A549 (cell line): ENCODE measurements around the gene UBE2U. TPM values are rescaled to one million over a fixed set of nuclear protein-coding genes. Genes with fewer than 3 reads are reported as not detected.

ENCODE experiments used
- ATAC-seq, 2 experiments: fragments of 200-7000 bp in 1 of 2; fragments of >200 bp in 1 of 2; cut with Nextera tagmentation in 1 of 2; cut with Tn5 transposase in 1 of 2; 3 replicates each; pipeline versions ENCODE4 v1.8.0 to v1.9.1; 2018 to 2020; ENCODE audit warnings: mild to moderate bottlenecking in 1 of 2, moderate library complexity in 1 of 2
- CTCF ChIA-PET: fragments of 300-600 bp; sonication (Branson Sonifier 250); formaldehyde crosslinking; extraction: SDS; loops from one replicate; lab custom pipeline; 2021; ENCODE audit warnings: antibody characterized with exemption, inconsistent platforms; lab: Yijun Ruan, JAX
- POLR2A ChIA-PET: fragments of 350-600 bp; formaldehyde crosslinking; extraction: SDS; loops from one replicate; lab custom pipeline; 2021; ENCODE audit warnings: antibody characterized with exemption, inconsistent platforms; lab: Yijun Ruan, JAX
- DNase-seq, 2 experiments: peaks; one replicate each; pipeline versions ENCODE4 v3.0.0 to v3.0.0-alpha.2; 2011 to 2016; ENCODE audit warnings: low read depth in 1 of 2, low spot score in 1 of 2
- FAIRE-seq: peaks from 2 replicates; lab custom pipeline; 2011; peaks lifted over from hg19 to GRCh38; lab: Jason Lieb, UNC
- H3K27ac ChIP-seq, 2 experiments: fragments of >200 bp; sonication (Bioruptor Twin); formaldehyde crosslinking; 3 replicates each; pipeline ENCODE4 v1.5.1; 2016 to 2017
- H3K4me1 ChIP-seq: fragments of >200 bp; sonication (Bioruptor Twin); formaldehyde crosslinking; 3 replicates; pipeline ENCODE4 v1.6.1; 2016
- H3K4me2 ChIP-seq: fragments of >200 bp; sonication (Bioruptor Twin); formaldehyde crosslinking; 3 replicates; pipeline ENCODE4 v1.6.1; 2016
- H3K4me3 ChIP-seq: fragments of >200 bp; sonication (Bioruptor Twin); formaldehyde crosslinking; 3 replicates; pipeline ENCODE4 v1.5.1; 2016
- H3K9me3 ChIP-seq: fragments of >200 bp; sonication (Bioruptor Twin); formaldehyde crosslinking; 3 replicates; pipeline ENCODE4 v1.6.1; 2016
- BHLHE40 ChIP-seq: IDR thresholded peaks from 2 replicates; pipeline ENCODE4 v1.6.1; 2012; ENCODE audit warnings: low read depth, low read length, inconsistent platforms
- CBX8 ChIP-seq: fragments of 200-600 bp; sonication (generic); IDR thresholded peaks from 2 replicates; pipeline ENCODE4 v1.6.1; 2016
- FOSL2 ChIP-seq, 2 experiments: fragments of 450-650 bp in 1 of 2; fragments of >200 bp in 1 of 2; sonication (Bioruptor Twin) in 1 of 2; formaldehyde crosslinking; IDR thresholded peaks; 2 replicates each; pipeline versions ENCODE4 v1.5.0 to v1.6.1; 2016 to 2020; ENCODE audit warnings: mild to moderate bottlenecking in 1 of 2, moderate library complexity in 1 of 2
- HOXA7 ChIP-seq: fragments of 250-450 bp; sonication (Bioruptor Pico); IDR thresholded peaks from 2 replicates; pipeline ENCODE4 v1.5.0; 2020; ENCODE audit warnings: mild to moderate bottlenecking, moderate library complexity
- KDM1A ChIP-seq: fragments of 200-600 bp; sonication (generic); IDR thresholded peaks from 2 replicates; pipeline ENCODE4 v1.6.1; 2016; ENCODE audit warnings: low read depth, mild to moderate bottlenecking
- KDM5A ChIP-seq: fragments of 200-600 bp; sonication (generic); IDR thresholded peaks from 2 replicates; pipeline ENCODE4 v1.6.1; 2016; ENCODE audit warnings: antibody characterized with exemption, mild to moderate bottlenecking
- MAFK ChIP-seq: fragments of 450-650 bp; IDR thresholded peaks from 2 replicates; pipeline ENCODE4 v1.6.1; 2014; ENCODE audit not compliant: partially characterized antibody
- NFE2L2 ChIP-seq: fragments of 150-350 bp; conservative IDR thresholded peaks from 2 replicates; pipeline ENCODE4 v1.6.1; 2014; ENCODE audit warnings: low read length
- NPAS2 ChIP-seq: fragments of 250-450 bp; sonication (Bioruptor Pico); IDR thresholded peaks from 2 replicates; pipeline ENCODE4 v1.8.0; 2022; ENCODE audit warnings: mild to moderate bottlenecking, moderate library complexity, borderline replicate concordance
- NR3C1 ChIP-seq: fragments of >200 bp; sonication (Bioruptor Twin); formaldehyde crosslinking; IDR thresholded peaks from 3 replicates; pipeline ENCODE4 v1.6.1; 2017
- RAD21 ChIP-seq, 2 experiments: fragments of >200 bp in 1 of 2; sonication (Bioruptor Twin) in 1 of 2; formaldehyde crosslinking in 1 of 2; IDR thresholded peaks in 1 of 2; conservative IDR thresholded peaks in 1 of 2; 2 replicates in 1 of 2; 3 replicates in 1 of 2; pipeline ENCODE4 v1.6.1; 2012 to 2018; ENCODE audit warnings: inconsistent platforms in 1 of 2
- RARB ChIP-seq: fragments of 250-450 bp; sonication (Bioruptor Pico); IDR thresholded peaks from 2 replicates; pipeline ENCODE4 v1.8.0; 2021; ENCODE audit warnings: mild to moderate bottlenecking, moderate library complexity
- RCOR1 ChIP-seq: fragments of 150-350 bp; IDR thresholded peaks from 2 replicates; pipeline ENCODE4 v1.6.1; 2014; ENCODE audit warnings: antibody characterized with exemption, low read length, low read depth
- RFX5 ChIP-seq: fragments of 450-650 bp; IDR thresholded peaks from 2 replicates; pipeline ENCODE4 v1.7.1; 2014; ENCODE audit warnings: antibody characterized with exemption, mild to moderate bottlenecking, moderate library complexity
- TFCP2L1 ChIP-seq: fragments of 250-450 bp; sonication (Bioruptor Pico); IDR thresholded peaks from 2 replicates; pipeline ENCODE4 v1.5.0; 2021; ENCODE audit warnings: mild to moderate bottlenecking
- ZNF302 ChIP-seq: fragments of 250-450 bp; sonication (Bioruptor Pico); IDR thresholded peaks from 2 replicates; pipeline ENCODE4 v1.9.0; 2021; ENCODE audit warnings: inconsistent platforms, mild to moderate bottlenecking, moderate library complexity
- WGBS: methylation state at CpG from one replicate; pipeline ENCODE4 v1.1.6; 2017; ENCODE audit errors: missing lambda C conversion rate; 5-methylcytosine and 5-hydroxymethylcytosine counted together
- polyA minus RNA-seq: library from RNA; depleted of rRNA, polyadenylated mRNA; stranded (reverse); fragments of >200 nt; gene quantifications from 2 replicates; pipeline ENCODE4 v1.2.3, GENCODE V29; 2011; rRNA and poly(A)+ RNA removed
- polyA plus RNA-seq, 4 experiments: library from polyadenylated mRNA; depleted of rRNA in 3 of 4; stranded (reverse); fragments of >200 nt; fragmentation: RNase III in 1 of 4; extraction: RNeasy Plus Mini Kit Qiagen cat#74134 plus additional on column Dnase treatment in 1 of 4; gene quantifications; 2 replicates in 3 of 4; 3 replicates in 1 of 4; pipeline ENCODE4 v1.2.3, GENCODE V29; 2011 to 2017
- TF ChIP-seq, protein P1 (sequence below): fragments of 150-350 bp; IDR thresholded peaks from 2 replicates; pipeline ENCODE4 v1.6.1; 2014; ENCODE audit warnings: low read depth, mild to moderate bottlenecking, low read length
- TF ChIP-seq, protein P2 (sequence below): IDR thresholded peaks from 2 replicates; pipeline ENCODE4 v1.6.1; 2012
- TF ChIP-seq, protein P3 (sequence below): fragments of >200 bp; sonication (Bioruptor Twin); formaldehyde crosslinking; IDR thresholded peaks from 3 replicates; pipeline ENCODE4 v1.5.1; 2016

The UBE2U gene, protein sequence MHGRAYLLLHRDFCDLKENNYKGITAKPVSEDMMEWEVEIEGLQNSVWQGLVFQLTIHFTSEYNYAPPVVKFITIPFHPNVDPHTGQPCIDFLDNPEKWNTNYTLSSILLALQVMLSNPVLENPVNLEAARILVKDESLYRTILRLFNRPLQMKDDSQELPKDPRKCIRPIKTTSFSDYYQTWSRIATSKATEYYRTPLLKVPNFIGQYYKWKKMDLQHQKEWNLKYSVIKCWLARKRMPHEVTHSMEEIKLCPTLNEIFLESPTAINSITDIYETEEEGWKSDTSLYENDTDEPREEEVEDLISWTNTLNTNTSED
- polyA plus RNA-seq (2011; rRNA removed) (not detected in 2 replicates), polyA plus RNA-seq (2017; fragmentation: RNase III; extraction: RNeasy Plus Mini Kit Qiagen cat#74134 plus additional on column Dnase treatment) (not detected in 3 replicates), polyA minus RNA-seq (not detected in 2 replicates)
- polyA plus RNA-seq (2012; cell fraction: cytosol; rRNA removed): not detected in 2 replicates
- not detected in 2 replicates for polyA plus RNA-seq (2012; cell fraction: nucleus; rRNA removed)

DNA sequence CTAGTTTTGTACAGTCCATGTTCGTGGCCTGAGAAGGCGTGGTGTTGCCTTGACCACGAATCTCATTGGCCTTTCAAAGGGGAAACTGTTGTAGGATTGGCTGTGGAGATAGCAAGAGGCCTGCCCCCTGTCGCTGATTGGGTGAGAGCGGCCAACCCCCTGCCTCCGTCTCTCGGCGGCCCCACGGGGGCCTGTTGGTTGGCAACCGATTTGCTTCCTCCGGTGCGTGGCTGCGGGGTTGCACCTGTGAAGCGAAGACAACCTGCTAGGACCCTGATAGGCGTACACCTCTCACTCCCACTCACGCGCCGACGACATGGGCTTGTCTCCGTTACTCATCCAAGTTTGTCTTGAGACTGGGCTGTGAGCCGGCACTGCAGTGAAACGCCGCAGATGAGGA is at the start of gene UBE2U:
TSS of gene UBE2U (plus strand) at position 204 of the 400 bp plus-strand sequence. CDS start 428 bp downstream, outside the sequence.
- Histone ChIP-seq H3K9me3 (no peaks in the 10 kb centered on the region), H3K4me3 (no peak within 1 kb of the TSS), H3K4me1 (no peaks in the 10 kb centered on the region), H3K4me2 (no peak within 1 kb of the TSS), H3K27ac (no peak within 1 kb of the TSS)
- TF ChIP-seq, protein P1, sequence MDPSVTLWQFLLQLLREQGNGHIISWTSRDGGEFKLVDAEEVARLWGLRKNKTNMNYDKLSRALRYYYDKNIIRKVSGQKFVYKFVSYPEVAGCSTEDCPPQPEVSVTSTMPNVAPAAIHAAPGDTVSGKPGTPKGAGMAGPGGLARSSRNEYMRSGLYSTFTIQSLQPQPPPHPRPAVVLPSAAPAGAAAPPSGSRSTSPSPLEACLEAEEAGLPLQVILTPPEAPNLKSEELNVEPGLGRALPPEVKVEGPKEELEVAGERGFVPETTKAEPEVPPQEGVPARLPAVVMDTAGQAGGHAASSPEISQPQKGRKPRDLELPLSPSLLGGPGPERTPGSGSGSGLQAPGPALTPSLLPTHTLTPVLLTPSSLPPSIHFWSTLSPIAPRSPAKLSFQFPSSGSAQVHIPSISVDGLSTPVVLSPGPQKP: no peak
- FAIRE-seq (no peak), DNase-seq (no peak), ATAC-seq (no peak)
- 85% methylated on average over 21 of the region's 23 CpGs for WGBS
- ChIA-PET POLR2A (no interaction called here), CTCF (no interaction called here)

DNA sequence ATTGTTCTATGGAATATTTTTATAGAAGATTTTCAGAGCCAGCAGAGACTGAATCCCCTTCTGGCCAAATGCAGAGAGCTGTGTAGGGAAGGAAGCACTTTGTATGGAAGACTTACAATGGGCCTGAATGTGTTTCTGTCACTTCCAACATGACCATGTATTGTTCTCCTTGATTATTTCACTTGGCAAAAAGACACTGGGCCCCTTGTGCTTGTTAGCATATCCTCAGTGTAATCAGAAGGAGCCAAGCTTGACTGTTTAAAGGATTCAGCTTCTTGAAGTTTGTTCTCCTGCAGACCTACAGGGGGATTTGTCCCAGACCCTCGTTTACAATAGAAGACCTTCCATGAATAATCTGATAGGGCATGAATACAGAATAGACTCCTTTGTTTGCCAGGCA is 48.1 kb upstream of the UBE2U start:
- no peak for DNase-seq
- no peak for TF ChIP-seq KDM1A
- TF ChIP-seq NFE2L2: no peak
- no peak for TF ChIP-seq FOSL2 (IDR thresholded peaks at IDR 0.05)
- no peak for TF ChIP-seq FOSL2 (CRISPR knock-in tag; IDR thresholded peaks at IDR 0.05)
- TF ChIP-seq NPAS2 (CRISPR knock-in tag): no peak
- TF ChIP-seq, all 56 proteins: peak for 0
- Histone ChIP-seq H3K4me2 (no peak overlapping the region), H3K4me1 (no peaks in the 10 kb centered on the region), H3K4me3 (no peak overlapping the region), H3K27ac (no peak overlapping the region), H3K9me3 (no peaks in the 10 kb centered on the region)
- 65% methylated on average over 1 of the region's 1 CpG for WGBS
- no peak for FAIRE-seq
- POLR2A ChIA-PET: no interaction called here
- no peak for ATAC-seq
- CTCF ChIA-PET: no interaction called here

DNA sequence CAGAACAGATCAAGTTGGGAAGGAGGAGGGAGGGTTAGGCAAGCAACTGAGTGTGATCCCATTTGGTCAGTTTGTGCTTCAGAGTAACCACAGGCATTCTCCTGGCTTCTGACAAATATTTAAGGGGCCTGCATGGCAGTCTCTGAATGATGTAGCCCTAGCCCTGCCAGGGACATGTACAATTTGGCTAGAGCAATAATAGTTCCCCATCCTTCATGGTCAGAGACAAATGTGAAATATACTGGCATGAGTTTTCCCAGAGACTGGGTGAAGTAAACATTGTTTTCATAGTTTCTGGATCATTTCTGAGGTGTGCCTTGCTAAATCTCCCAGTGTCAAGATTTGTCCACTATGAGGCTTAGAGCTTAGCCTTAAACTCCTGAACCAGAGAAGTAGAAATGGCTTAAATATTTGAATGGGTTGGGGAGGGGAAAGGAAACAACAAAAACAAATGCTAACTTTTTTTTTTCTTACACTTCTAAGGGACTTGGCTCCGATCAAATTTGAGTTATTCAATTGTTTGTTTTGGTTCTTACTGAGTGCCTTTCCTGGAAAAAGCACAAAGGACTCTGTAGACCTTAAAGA is 42.0 kb upstream of the UBE2U start:
- Histone ChIP-seq H3K9me3 (no peaks in the 10 kb centered on the region), H3K4me2 (no peak overlapping the region), H3K27ac (no peak overlapping the region), H3K4me3 (no peak overlapping the region), H3K4me1 (no peaks in the 10 kb centered on the region)
- DNase-seq (no peak), ATAC-seq (no peak), FAIRE-seq (no peak)
- 31% methylated on average over 1 of the region's 1 CpG for WGBS
- CTCF ChIA-PET: interaction anchor here (2.5 kb wide), 1 partner anchor 487 kb away, joined by 6 read pairs; no protein-coding TSS in a partner anchor
- POLR2A ChIA-PET: no interaction called here
- TF ChIP-seq, protein P1: no peak
- TF ChIP-seq RAD21 (conservative IDR thresholded peaks at IDR 0.05 in 1 of 2, IDR thresholded peaks at IDR 0.05 in 1 of 2) (no peak), CBX8 (no peak), RCOR1 (no peak), HOXA7 (CRISPR knock-in tag) (no peak), NR3C1 (no peak), MAFK (no peak), KDM5A (no peak), ZNF302 (CRISPR knock-in tag) (no peak), RFX5 (no peak), KDM1A (no peak), RARB (CRISPR knock-in tag) (no peak), BHLHE40 (no peak), TFCP2L1 (no peak)
- TF ChIP-seq, protein P2, sequence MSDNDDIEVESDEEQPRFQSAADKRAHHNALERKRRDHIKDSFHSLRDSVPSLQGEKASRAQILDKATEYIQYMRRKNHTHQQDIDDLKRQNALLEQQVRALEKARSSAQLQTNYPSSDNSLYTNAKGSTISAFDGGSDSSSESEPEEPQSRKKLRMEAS: no peak
- TF ChIP-seq, protein P3, sequence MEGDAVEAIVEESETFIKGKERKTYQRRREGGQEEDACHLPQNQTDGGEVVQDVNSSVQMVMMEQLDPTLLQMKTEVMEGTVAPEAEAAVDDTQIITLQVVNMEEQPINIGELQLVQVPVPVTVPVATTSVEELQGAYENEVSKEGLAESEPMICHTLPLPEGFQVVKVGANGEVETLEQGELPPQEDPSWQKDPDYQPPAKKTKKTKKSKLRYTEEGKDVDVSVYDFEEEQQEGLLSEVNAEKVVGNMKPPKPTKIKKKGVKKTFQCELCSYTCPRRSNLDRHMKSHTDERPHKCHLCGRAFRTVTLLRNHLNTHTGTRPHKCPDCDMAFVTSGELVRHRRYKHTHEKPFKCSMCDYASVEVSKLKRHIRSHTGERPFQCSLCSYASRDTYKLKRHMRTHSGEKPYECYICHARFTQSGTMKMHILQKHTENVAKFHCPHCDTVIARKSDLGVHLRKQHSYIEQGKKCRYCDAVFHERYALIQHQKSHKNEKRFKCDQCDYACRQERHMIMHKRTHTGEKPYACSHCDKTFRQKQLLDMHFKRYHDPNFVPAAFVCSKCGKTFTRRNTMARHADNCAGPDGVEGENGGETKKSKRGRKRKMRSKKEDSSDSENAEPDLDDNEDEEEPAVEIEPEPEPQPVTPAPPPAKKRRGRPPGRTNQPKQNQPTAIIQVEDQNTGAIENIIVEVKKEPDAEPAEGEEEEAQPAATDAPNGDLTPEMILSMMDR: no peak
